ENCODE data around the gene STK31. TPM values are rescaled to one million over a fixed set of nuclear protein-coding genes. Genes with fewer than 3 reads are reported as not detected.
"Not testable (repeated sequence)": the region's sequence is repeated elsewhere in the genome, so short reads cannot be mapped to it uniquely, and the experiment has no call there.

STK31 gene
- total RNA-seq, 1 donor from 2014 or later: not detected

- Histone ChIP-seq H3K27me3 (ENCODE audit: low read depth) (no peaks in the 10 kb centered on the region), H3K36me3 (no peaks in the 10 kb centered on the region), H3K4me1 (no peaks in the 10 kb centered on the region), H3K9me3 (replicated peaks) (peaks cover 5% of the 10 kb centered on the region), H3K4me3 (no peak overlapping the region), H3K27ac (replicated peaks) (no peak overlapping the region)
- TF ChIP-seq, protein P1, sequence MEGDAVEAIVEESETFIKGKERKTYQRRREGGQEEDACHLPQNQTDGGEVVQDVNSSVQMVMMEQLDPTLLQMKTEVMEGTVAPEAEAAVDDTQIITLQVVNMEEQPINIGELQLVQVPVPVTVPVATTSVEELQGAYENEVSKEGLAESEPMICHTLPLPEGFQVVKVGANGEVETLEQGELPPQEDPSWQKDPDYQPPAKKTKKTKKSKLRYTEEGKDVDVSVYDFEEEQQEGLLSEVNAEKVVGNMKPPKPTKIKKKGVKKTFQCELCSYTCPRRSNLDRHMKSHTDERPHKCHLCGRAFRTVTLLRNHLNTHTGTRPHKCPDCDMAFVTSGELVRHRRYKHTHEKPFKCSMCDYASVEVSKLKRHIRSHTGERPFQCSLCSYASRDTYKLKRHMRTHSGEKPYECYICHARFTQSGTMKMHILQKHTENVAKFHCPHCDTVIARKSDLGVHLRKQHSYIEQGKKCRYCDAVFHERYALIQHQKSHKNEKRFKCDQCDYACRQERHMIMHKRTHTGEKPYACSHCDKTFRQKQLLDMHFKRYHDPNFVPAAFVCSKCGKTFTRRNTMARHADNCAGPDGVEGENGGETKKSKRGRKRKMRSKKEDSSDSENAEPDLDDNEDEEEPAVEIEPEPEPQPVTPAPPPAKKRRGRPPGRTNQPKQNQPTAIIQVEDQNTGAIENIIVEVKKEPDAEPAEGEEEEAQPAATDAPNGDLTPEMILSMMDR (IDR thresholded peaks at IDR 0.05; ENCODE audit: borderline replicate concordance): no peak
- intact Hi-C loops (cut with micrococcal nuclease): no loop called here
- DNase-seq: no peak
Observed at GRCh38 chr7:23664122-23664521, 45.9 kb upstream of the STK31 start.

DNA sequence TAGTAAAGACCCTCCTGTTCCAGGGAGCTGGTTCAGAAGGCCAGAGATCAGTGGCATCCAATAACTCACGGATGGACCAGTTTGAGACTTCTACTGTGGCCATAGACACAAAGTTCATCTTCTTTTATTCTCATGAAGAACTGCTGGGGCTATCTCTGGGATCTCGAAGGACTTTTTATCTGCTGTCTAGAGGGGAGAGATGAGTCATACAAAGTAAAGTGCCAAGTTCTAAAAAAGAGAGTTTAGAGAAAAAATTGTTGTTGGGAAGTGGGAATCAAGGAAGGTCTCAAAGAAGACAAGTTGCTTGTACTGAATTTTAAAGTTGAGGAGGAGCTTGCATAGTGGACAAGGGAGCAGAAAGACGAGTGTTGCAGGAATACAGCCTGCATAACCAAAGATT, 38.0 kb upstream of the STK31 start:
- Histone ChIP-seq H3K9me3 (replicated peaks) (peaks cover 3% of the 10 kb centered on the region), H3K4me1 (no peaks in the 10 kb centered on the region), H3K36me3 (no peaks in the 10 kb centered on the region), H3K27me3 (ENCODE audit: low read depth) (no peaks in the 10 kb centered on the region), H3K27ac (replicated peaks) (no peak overlapping the region), H3K4me3 (no peak overlapping the region)
- no peak for DNase-seq
- intact Hi-C loops (cut with micrococcal nuclease): no loop called here
- TF ChIP-seq, protein P1 (IDR thresholded peaks at IDR 0.05; ENCODE audit: borderline replicate concordance): no peak

GRCh38 chr7:23679898-23680413, 30.1 kb upstream of the STK31 start, which contains the start of gene FAM221A:
Gene FAM221A (plus strand): TSS chr7:23680199. CDS start chr7:23680219, 20 bp downstream.
- Histone ChIP-seq H3K27me3 (ENCODE audit: low read depth) (no peaks in the 10 kb centered on the region), H3K27ac (replicated peaks) (peak within 1 kb of the TSS; percentile 90), H3K4me1 (peaks cover 20% of the 10 kb centered on the region), H3K9me3 (replicated peaks) (peaks cover 3% of the 10 kb centered on the region), H3K36me3 (peaks cover 10% of the 10 kb centered on the region), H3K4me3 (peak within 1 kb of the TSS; percentile 94)
- intact Hi-C loops (cut with micrococcal nuclease): no loop called here
- peak; percentile 91 for DNase-seq
- TF ChIP-seq, protein P1 (IDR thresholded peaks at IDR 0.05; ENCODE audit: borderline replicate concordance): peak; percentile 89

GRCh38 chr7:23680414-23681405, 29.3 kb upstream of the STK31 start:
- Histone ChIP-seq H3K27me3 (ENCODE audit: low read depth) (no peaks in the 10 kb centered on the region), H3K4me1 (peaks cover 26% of the 10 kb centered on the region), H3K9me3 (replicated peaks) (no peaks in the 10 kb centered on the region), H3K36me3 (peaks cover 10% of the 10 kb centered on the region), H3K27ac (replicated peaks) (peak overlapping the region; percentile 90), H3K4me3 (peak overlapping the region; percentile 94)
- peak; percentile 60 for DNase-seq
- TF ChIP-seq, protein P1 (IDR thresholded peaks at IDR 0.05; ENCODE audit: borderline replicate concordance): no peak
- intact Hi-C loops (cut with micrococcal nuclease): no loop called here

GRCh38 chr7:23684041-23684440, 26.0 kb upstream of the STK31 start:
- Histone ChIP-seq H3K4me1 (peaks cover 38% of the 10 kb centered on the region), H3K36me3 (peaks cover 18% of the 10 kb centered on the region)
- H3K9me3 ChIP-seq (replicated peaks); intact Hi-C loops (cut with micrococcal nuclease); H3K27me3 ChIP-seq (ENCODE audit: low read depth); H3K4me3 ChIP-seq; H3K27ac ChIP-seq (replicated peaks); DNase-seq: not testable (repeated sequence)

- intact Hi-C loops (cut with micrococcal nuclease): no loop called here
- no peaks in the 10 kb centered on the region for H3K27me3 ChIP-seq (ENCODE audit: low read depth)
- H3K9me3 ChIP-seq (replicated peaks): no peaks in the 10 kb centered on the region
- H3K27ac ChIP-seq (replicated peaks): peak overlapping the region; percentile 29
- H3K4me1 ChIP-seq: peaks cover 26% of the 10 kb centered on the region
- no peak overlapping the region for H3K4me3 ChIP-seq
- TF ChIP-seq, protein P1 (IDR thresholded peaks at IDR 0.05; ENCODE audit: borderline replicate concordance): no peak
- DNase-seq: no peak
- peaks cover 31% of the 10 kb centered on the region for H3K36me3 ChIP-seq
Observed at GRCh38 chr7:23685731-23686130, 24.3 kb upstream of the STK31 start.
